ENCODE results near the gene GIGYF2. TPM values are rescaled to one million over a fixed set of nuclear protein-coding genes. Genes with fewer than 3 reads are reported as not detected.
"Not testable (repeated sequence)": the region's sequence is repeated elsewhere in the genome, so short reads cannot be mapped to it uniquely, and the experiment has no call there.

The GIGYF2 gene
- polyA plus RNA-seq, 3 donors: 61.6 to 68.9 (median 62.0) TPM

GRCh38 chr2:232683368-232683767, 13.8 kb upstream of the GIGYF2 start:
- DNase-seq: no peak

DNA sequence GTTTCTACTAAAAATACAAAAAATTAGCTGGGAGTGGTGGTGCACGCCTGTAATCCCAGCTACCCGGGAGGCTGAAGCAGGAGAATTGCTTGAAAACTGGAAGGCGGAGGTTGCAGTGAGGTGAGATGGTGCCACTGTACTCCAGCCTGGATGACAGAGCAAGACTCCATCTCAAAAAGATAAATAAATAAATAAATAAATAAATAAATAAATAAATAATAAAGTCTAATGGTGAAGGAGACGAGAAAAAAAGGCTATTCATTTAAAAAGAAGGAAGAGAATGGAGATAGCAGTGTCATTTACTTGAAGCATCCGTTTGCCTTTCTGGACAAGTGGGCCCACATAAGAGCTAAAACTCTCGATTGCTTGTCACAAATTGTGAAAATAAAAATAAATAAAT, 11.7 kb upstream of the GIGYF2 start:
- DNase-seq: not testable (repeated sequence)

DNA sequence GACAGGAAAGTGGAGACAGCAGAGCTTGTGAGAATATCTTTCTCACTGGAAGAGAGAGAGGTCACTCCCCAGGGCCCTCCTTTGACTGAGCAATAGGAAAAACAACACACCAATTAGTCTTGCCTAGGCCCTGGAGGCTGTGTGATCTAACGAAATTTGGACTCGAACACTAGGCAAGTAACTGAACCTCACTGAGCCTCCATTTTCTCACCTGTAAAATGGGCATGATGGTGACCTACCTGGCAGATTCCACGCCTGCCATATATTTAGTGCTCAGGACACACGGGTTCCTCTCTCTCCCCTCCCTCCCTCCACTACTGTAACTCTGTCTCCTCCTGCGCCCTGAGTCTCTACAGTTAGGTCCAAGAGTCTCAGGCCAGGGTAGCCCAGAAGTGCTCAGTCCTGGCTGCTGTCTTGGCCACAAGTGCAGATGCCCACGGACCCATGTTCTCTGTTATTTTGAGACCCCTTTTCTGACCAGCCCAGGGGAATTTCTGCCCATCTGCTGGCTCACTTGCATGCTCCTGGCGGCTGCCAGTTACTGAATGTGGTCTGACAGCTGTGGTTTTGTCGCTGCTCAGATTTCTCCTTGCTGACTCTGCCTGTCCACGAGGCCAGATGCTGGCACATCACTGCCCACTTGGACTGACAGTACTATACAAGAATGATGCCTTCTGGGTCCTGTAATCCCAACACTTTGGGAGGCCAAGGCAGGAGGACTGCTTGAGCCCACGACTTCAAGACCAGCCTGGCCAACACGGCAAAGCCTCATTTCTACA, 9.6 kb upstream of the GIGYF2 start:
- no peak for DNase-seq

DNA sequence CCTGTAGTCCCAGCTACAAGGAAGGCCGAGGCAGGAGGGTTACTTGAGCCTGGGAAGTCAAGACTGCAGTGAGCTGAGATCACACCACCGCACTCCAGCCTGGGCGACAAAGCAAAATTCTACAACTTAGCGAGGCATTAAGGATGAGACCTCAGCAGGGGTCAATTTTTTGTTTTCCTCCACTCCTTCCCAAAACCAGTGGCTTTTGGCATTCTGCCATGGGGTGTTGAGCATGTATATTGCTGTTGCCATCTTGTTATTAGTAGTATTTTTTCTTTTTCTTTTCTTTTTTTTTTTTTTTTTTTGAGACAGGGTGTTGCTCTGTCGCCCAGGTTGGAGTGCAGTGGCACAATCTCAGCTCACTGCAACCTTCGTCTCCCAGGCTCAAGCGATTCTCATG, 8.9 kb upstream of the GIGYF2 start:
- DNase-seq: no peak

DNA sequence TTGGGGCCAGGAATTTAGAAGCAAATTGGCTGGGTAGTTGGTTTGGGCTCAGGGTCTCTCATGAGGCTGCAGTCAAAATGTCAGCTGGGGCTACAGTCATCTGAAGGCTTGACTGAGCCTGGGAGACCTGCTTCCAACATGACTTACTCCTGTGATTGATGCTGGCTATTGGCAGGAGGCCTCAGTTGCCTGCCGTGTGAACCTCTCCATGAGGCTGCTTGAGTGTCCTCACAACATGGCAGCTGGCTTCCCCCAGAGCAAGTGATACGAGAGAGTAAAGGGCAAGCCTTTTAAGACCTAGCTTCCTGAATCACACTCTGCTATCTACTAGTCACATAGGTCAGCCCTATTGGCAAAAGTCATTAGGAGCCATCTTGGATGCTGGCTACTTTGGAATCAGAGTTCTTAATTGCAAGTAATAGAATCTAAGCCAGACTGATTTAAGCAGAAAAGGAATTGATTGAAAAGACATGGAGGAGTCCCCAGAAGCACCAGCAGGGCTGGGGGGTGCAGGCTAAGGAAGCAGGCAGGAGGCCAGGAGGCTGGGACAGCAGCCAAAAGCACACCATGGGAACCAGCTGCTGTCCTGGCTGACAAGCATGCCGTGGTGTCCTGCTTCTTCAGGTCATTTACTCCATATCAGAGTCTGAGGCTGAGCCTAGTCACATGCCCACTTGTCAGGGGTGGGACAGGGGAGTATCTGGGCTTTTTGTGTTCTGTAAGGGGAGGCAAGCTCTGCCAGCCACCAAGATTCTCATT, 7.8 kb upstream of the GIGYF2 start:
- no peak for DNase-seq

- DNase-seq: not testable (repeated sequence)
Observed at GRCh38 chr2:232691117-232691516, 6.0 kb upstream of the GIGYF2 start.

- no peak for DNase-seq
Observed at GRCh38 chr2:232693344-232693743, 3.8 kb upstream of the GIGYF2 start.

GRCh38 chr2:232696609-232697058, 497 bp upstream of the GIGYF2 start:
- no peak for DNase-seq

DNA sequence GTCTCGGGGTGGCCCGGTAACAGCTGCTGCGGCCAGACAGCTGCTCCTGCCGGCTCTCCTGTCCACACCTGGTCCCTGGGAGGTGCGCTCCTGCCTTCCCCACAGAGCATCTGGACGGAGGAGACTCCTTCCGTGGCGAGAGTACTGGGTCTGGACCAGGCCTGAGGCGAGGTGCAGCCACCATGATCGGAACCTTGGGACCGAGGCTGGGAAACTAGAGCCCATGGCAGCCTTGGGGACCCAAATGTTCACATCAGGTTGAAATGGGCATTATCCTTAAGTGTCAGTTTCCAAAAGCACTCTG, 628 bp downstream of the GIGYF2 start:
- no peak for DNase-seq

- DNase-seq: no peak
Observed at GRCh38 chr2:232698556-232699091, 1.5 kb downstream of the GIGYF2 start.

DNA sequence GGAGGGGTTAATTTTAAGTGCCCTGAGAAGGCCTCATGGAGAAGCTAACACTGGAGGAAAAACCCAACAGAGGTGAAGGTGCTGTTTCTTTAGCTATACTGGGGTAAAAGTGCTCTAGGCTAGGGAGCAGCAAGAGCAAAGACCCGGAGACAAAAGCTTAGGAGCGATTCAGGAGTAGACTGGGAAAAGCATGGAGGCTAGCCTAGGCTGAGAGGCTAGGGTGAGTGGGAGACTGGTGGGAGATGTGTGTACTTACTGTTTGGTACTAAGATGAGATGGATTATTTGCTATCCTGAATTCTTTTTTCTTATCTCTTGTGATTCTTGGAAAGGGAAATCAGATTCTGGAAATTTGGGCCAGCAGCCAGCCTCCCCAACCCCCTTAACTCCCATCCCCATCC, 2.0 kb downstream of the GIGYF2 start:
- no peak for DNase-seq

- no peak for DNase-seq
Observed at GRCh38 chr2:232700154-232700553, 3.0 kb downstream of the GIGYF2 start.

DNA sequence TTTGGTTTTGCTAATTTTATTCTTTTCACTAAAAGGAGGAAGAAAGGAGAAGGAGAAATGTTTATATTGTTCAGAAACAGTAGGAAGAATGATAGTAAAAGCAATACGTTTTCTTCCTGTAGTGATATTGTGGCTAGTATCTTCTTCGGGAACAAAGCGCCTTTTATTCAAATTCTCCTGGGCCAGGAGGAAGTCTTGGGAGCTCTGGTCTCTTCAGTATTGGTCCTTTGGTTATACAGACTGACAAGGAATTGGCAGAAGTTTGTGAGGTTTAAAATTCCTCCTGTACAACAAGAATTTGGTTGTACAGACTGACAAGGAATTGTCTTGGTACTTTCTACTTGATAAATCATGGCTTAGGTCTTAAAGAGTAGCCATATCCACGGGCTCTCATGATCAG, 9.9 kb downstream of the GIGYF2 start:
- no peak for DNase-seq

GRCh38 chr2:232713505-232713904, 16.4 kb downstream of the GIGYF2 start:
- DNase-seq: no peak

GRCh38 chr2:232714969-232715368, 17.8 kb downstream of the GIGYF2 start:
- no peak for DNase-seq

- not testable (repeated sequence) for DNase-seq
Observed at GRCh38 chr2:232720056-232720455, 22.9 kb downstream of the GIGYF2 start.

GRCh38 chr2:232721261-232721660, 24.1 kb downstream of the GIGYF2 start:
- DNase-seq: no peak

DNA sequence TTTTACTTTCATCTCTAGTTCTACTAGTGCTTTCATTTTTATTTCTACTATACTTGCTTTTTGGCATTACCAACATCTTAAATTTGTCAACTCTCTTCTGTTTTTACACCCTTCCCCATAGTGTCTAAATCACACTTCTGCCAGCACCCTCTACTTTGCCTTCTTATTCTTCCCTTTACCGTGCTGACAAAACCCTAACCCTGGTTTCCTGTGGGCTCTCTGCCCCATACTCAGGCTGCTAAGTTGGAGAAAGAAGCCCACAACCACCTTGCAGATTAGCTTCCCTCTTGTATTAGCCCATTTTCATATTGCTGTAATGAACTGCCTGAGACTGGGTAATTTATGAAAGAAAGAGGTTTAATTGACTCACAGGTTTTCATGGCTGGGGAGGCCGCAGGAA, 24.8 kb downstream of the GIGYF2 start:
- DNase-seq: no peak

GRCh38 chr2:232723027-232723426, 25.9 kb downstream of the GIGYF2 start:
- no peak for DNase-seq

DNA sequence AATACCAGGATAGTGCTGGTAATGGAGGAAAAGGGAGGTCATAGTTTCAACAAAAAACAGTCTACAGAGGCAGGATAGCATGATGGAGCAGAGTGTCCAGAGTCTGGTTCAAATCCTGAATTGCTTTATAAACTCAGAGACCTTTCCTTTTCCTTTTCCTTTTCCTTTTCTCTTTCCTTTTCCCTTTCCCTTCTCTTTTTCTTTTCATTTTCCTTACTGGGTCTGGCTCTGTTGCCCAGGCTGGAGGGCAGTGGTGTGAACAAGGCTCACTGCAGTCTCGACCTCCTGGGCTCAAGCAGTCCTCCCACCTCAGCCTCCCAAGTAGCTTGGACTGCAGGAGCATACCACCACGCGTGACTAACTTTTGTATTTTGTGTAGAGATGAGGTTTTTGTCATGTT, 31.7 kb downstream of the GIGYF2 start:
- DNase-seq: no peak

DNA sequence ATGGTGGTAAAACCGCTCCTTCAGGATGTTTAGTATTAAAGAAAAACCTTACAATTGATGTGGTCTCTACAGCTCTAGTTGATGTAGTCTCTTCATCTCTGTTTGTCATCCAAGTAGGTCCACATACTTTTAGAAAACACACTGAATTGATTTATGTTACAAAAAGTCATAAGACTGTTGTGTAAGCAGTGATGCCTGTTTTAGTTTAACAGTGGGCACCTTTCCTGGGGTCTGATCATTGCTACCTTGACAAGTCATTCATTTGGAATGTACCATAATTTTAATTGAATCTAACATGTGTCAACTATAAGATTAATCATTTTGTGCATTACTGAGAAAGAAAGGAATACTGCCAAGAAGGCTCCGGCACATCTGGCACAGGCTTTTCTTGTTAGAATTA, 34.3 kb downstream of the GIGYF2 start:
- DNase-seq: no peak

DNA sequence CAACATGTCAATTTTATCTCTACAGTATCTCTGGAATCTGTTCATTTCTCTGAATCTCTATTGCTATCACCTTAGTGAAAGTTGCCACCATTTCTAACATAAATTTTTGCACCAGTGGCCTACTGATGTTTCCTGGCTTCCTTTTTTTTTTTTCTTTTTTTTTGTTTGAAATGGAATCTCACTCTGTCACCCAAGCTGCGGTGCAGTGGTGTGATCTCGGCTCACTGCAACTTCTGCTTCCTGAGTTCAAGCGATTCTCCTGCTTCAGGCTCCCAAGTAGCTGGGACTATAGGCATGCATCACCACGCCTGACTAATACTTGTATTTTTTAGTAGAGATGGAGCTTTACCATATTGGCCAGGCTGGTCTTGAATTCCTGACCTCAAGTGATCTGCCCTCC, 44.2 kb downstream of the GIGYF2 start:
- DNase-seq: no peak

DNA sequence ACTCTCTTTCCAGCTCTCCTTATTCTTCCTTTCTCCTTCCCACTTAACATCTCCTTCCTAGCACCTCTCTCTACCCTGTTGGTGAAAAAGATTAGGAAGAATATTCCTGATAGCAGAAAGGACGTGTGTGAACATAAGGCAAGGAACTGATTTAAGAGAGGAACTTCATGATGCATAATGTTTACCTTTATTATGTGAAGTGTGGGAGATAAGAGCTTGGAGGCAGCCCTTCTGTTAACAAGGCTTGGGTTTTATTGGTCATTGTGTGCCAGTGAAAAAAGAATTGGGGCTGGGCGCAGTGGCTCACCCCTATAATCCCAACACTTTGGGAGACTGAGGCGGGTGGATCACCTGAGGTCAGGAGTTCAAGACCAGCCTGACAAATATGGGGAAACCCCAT, 44.8 kb downstream of the GIGYF2 start:
- DNase-seq: no peak

Data from renal pelvis (tissue), 4 donors.